IPS-18c (cell line): ENCODE data around the gene TSC1.

ENCODE experiments used
- H3K4me3 ChIP-seq: 2 replicates; pipeline ENCODE4 v1.7.0; 2013; ENCODE audit warnings: low read depth, mild to moderate bottlenecking, low read length, moderate library complexity; ENCODE audit not compliant: insufficient read depth
- H3K9me3 ChIP-seq: one replicate; pipeline ENCODE4 v1.6.1; 2013; ENCODE audit warnings: mild to moderate bottlenecking, low read length, moderate library complexity; ENCODE audit not compliant: control insufficient read depth, insufficient read depth

TSC1 gene

DNA sequence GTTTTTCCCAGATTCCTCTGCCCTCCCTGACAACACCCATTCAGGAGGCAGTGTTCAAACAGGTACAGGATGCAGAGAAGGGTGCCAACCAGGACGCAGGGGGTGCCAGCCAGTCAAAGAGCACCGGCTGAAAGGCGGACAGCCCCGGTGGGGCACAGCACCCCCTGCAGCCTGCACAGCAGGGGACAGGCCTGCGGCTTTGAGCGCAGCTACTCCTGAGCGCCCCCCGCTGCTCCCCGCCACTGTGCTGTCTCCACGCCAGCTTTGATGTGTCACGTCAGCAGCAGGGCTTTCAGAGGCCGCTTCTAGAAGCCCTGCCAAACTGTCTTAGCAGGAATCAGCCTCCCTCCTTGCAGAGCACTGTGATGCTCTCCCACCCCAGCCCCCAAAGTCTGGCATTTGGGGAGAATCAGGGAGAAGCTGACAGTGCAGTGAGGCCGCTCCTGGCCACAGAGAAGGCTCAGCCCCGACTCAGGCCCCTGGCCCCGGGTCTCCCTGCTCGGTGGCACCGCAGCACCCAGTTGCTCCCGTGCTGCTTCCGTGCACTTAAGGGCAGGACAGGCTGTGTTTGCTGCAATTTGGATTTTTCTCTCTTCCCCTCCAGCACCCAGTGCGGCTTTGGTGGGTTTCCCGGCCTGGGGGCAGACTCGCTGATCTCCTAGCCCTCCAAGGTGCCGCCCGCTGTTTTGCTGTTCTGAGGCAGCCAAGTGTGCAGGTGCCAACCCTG lies 86.6 kb downstream of the TSC1 start:
- Histone ChIP-seq H3K9me3 (peaks cover 3% of the 10 kb centered on the region), H3K4me3 (no peak overlapping the region)

- Histone ChIP-seq H3K9me3 (peaks cover 3% of the 10 kb centered on the region), H3K4me3 (no peak overlapping the region)
These were observed 87.4 kb downstream of the TSC1 start for GRCh38 chr9:132857031-132857430.

DNA sequence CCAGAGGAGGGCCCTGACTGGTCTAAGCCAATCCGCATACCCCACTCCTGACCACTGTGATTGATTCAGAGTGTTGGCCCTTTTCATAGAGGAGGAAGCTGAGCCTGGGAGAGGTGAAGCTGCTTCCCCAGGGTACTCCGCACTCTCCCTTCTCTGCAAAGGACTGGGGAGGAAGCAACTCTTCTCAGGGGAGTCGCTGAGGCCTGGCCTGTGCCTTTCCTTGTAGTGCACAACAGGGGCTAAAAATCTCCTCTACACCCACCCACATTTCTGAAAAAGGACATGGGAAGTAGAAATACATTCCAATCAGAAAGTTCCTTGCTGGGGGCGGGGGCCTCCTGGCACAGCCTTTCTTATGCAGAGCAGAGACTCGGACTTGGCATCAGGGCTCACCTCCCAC lies 88.5 kb downstream of the TSC1 start:
- H3K9me3 ChIP-seq = peaks cover 3% of the 10 kb centered on the region
- H3K4me3 ChIP-seq = no peak overlapping the region

- no peaks in the 10 kb centered on the region for H3K9me3 ChIP-seq
- H3K4me3 ChIP-seq = no peak overlapping the region
These were observed 89.6 kb downstream of the TSC1 start for GRCh38 chr9:132854832-132855231.

DNA sequence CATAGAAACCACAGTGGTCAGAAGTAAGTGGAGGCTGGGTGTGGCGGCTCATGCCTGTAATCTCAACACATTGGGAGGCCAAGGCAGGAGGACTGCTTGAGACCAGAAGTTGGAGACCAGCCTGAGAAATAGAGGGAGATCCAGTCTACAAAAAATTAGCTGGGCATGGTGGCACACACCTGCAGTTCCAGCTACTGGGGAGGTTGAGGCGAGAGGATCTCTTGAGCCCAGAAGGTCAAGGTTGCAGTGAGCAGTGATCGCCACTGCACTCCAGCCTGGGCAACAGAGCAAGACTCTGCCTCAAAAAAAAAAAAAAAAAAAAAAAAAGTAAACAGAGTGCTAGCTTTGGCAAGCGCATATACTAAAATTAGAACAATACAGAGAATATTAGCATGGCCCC lies 90.9 kb downstream of the TSC1 start:
- Histone ChIP-seq H3K4me3 (no peak overlapping the region), H3K9me3 (no peaks in the 10 kb centered on the region)

DNA sequence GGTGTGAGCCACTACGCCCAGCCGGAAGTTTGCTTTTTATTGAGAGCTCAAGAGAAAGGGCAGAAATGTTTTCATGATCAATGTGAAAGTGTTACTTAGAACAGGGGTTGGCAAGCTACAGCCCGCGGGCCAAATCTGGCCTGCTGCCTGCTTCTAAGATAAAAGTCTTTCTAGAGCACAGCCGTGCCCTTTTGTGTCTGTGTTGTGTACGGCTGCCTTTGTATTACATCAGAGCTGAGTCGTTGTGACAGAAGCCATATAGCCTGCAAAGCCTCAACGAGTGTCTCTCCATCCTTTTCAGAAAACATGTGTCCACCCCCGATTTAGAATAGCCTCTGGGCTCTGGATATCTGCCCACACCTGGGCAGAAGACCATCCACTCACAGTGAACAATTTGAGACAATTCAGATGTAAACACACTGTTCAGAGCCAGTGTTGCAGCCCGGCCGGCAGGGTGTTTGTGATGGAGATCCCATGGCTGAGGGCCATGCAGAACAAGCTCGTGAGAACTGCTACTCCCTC lies 95.2 kb downstream of the TSC1 start:
- H3K4me3 ChIP-seq = no peak overlapping the region
- H3K9me3 ChIP-seq = no peaks in the 10 kb centered on the region

DNA sequence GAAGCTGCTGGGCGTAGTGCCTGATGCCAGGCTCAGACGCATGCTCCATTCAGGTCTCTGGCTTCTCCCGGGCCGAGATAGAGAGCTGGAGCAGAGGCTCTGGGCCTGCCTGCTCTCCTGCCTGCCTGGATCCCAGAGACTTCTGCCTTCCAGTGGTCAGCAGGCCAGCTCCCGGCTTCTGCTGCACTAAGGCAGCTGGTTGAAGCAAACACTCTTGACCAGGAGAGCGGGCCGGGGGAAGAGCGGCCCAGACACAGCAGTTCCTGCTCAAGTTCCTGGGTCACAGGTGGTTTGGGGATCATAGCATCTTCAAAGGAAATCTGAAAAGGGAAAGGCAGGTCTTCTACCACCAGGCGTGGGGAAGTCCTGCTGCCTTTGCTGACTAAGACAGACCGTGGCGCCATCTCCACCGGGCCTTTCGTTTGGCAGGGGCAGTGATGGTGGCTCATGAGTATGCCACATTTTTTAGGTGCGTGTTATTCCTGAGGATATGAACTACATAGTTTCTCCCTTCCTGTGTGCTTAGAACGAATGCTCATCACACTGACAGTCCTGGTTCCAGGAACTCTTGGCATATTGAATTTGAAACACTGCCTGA lies 97.4 kb downstream of the TSC1 start:
- Histone ChIP-seq H3K9me3 (no peaks in the 10 kb centered on the region), H3K4me3 (no peak overlapping the region)

DNA sequence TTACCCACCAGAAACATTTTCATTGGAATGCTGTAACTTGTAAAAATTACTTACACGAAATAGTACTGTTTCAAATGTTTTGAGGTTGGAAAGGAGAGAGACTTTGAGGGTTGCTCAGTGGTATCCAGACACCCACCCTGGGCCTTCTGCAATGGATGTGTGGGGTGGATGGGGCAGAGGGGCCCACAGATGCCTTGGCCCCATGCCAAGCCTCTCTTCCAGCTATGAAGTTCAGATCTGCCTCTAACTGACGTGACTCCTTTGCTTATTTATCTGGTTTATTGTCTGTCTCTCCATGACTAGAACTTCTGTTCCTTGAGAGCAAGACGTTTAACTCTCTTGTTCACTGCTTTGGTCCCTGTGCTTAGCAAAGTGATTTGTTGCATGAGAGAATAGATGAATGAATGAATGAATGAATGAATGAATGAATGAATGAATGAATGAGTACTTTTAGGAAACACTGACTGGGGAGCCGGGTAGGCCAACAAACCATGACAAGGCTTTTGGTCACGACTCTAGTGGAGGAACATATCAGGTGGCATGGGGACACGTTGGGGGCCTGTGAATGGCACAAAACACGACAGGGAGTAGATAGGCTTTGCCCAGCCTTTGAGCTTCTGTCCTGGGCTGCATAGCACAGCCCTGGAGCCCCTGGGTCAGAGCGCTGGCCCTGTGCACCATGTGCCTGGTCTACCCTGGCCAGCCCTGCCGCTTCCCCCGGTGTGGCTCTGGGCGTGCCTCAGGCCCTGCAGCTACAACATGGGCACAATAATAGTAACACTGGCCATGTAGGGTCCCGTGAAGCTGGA lies 98.1 kb downstream of the TSC1 start:
- no peaks in the 10 kb centered on the region for H3K9me3 ChIP-seq
- H3K4me3 ChIP-seq = no peak overlapping the region

DNA sequence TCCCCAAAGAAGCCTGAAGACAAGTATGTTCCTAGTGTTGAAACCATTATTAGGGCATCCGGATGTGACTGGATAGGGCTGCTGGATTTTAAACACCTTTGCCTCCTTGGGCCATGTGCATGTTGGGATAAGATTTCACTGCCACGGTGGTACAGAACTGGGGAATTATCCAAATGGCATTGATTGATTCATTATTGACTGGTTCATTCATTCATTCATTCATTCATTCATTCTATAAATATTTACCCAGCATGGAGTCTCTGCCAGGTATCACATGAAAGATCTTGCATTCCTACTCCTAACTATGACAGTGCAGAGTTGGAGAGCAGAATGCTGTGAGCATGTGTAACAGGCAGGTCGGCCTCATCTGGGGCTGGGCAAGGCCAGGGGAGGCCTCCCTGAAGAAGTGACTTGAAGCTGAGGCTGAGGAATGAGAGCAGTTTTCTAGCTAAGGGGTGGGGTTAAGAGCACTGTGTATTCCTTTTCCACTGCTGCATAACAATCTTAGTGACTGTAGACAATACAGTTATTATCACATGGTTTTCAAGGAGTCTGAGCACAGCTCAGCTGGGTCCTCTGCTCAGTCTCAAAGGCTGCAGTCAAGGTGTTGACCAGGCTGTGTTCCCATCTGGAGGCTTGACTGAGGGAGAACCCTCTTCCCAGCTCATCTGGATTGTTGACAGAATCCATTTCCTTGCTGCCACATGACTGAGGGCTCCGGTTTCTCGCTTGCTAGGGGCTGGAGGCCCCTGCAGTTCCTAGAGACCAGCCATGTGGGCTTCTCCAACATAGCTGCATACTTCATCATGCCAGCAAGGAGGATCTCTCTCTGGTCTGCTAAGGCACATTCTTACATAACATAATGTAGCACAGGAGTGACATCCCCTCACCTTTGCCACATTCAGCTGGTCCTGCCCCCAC lies 102.0 kb downstream of the TSC1 start:
- Histone ChIP-seq H3K4me3 (no peak overlapping the region), H3K9me3 (no peaks in the 10 kb centered on the region)
